Measurements from ENCODE around the gene SLC35B2.

Gene SLC35B2

DNA sequence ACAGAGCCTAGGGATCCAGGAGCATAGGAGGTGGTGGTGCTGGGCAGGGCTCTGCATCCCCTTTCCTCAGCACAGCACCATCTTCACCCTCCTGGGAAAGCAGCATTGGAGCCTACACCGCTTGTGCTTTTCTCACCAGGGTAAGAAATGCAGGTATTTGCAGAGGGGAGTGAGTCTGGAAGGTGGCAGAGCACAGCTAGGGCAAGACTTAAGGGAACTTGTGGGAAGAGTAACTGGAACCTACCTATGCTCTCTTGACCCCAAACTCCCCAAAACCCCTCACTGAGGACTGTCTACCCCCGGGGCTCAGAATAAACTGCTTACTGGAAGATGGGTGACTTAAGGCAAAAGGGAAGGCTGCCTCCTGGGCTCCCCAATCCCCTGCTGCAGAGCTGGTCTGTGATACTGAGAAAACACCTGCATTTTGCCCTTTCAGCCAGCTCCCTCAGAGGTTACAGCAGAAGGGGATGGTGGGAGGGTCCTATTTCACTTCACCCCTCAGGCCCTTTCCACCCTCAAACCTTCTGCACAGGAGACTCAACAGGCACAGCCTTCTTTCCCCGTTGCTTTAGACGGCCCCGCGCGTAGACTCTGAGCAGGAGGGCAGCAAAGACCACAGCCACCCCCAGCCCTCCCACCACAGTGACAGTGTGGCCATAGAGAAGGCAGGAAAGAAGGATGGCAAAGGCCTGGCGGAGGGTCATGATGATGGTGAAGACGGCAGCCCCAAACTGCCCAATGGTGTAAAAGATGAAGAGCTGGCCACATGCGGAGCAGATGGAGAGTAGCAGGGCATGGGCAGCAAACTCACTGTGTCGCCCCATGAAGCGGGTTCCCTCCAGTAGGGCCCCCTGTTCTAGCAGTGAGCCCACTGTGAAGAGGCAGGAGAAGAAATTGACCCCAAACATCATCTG lies 2.9 kb downstream of the SLC35B2 start:
- no peak for DNase-seq (ENCODE audit: low read depth)

DNA sequence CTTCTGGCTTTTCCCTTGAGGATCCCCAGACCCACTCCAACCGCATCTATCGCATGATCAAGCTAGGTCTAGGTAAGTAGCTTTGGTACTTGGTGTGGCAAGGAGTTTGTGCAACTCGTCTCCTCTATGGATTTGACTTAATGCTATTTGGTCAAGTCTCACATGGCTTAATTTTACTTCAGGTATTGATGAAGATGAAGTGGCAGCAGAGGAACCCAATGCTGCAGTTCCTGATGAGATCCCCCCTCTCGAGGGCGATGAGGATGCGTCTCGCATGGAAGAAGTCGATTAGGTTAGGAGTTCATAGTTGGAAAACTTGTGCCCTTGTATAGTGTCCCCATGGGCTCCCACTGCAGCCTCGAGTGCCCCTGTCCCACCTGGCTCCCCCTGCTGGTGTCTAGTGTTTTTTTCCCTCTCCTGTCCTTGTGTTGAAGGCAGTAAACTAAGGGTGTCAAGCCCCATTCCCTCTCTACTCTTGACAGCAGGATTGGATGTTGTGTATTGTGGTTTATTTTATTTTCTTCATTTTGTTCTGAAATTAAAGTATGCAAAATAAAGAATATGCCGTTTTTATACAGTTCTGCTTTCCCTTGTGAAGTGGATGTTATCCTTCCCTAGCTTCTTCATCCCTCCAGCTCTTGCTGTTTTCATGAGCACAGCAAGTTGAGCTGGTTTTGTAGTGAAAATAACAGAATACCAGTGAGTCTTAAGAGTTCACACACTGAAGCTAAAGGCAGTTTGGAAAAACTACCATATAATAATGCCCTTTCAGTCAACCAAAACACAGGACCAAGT lies 3.8 kb downstream of the SLC35B2 start:
- no peak for DNase-seq (ENCODE audit: low read depth)

DNA sequence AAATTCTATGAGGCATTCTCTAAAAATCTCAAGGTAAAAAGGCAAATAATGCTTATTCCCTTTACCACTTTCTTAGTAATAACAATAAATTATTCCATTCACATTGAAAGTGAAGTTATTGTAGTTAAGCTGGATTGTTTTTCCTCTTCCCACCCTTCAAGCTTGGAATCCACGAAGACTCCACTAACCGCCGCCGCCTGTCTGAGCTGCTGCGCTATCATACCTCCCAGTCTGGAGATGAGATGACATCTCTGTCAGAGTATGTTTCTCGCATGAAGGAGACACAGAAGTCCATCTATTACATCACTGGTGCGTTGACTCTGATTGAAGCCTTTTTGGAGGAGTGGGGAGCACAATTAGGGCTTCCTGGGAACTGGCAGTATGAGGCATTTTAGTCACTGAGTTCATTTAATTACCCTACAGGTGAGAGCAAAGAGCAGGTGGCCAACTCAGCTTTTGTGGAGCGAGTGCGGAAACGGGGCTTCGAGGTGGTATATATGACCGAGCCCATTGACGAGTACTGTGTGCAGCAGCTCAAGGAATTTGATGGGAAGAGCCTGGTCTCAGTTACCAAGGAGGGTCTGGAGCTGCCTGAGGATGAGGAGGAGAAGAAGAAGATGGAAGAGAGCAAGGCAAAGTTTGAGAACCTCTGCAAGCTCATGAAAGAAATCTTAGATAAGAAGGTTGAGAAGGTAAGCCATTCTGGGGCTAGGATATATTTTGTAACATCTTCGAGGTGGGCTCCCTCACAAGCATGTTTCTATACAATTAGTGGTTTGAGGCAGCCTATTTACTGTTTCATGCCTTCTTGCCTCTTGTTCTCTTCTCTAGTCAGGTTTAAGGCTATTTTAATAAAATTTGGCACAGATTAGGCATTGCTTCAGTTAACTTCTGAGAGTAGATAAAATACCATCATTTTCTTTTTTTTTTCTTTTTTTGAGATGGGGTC lies 5.5 kb downstream of the SLC35B2 start:
- no peak for DNase-seq (ENCODE audit: low read depth)

DNA sequence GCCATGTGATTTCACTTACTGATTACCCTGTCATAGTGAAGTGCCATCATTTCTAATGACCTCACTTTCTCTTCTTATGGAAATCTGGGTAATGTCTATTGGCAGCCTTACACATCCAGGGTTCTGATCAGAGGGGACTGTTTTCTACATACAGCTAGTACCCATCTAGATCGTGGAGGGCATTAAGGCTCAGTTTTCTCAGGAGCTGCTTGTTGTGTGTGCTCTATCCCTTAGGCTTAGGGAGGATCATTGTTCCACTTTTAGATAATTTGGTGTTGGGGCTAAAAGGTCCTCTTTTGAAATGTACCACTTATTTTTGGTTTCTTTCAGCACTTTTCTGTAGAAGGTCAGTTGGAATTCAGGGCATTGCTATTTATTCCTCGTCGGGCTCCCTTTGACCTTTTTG lies 6.6 kb downstream of the SLC35B2 start:
- no peak for DNase-seq (ENCODE audit: low read depth)

DNA sequence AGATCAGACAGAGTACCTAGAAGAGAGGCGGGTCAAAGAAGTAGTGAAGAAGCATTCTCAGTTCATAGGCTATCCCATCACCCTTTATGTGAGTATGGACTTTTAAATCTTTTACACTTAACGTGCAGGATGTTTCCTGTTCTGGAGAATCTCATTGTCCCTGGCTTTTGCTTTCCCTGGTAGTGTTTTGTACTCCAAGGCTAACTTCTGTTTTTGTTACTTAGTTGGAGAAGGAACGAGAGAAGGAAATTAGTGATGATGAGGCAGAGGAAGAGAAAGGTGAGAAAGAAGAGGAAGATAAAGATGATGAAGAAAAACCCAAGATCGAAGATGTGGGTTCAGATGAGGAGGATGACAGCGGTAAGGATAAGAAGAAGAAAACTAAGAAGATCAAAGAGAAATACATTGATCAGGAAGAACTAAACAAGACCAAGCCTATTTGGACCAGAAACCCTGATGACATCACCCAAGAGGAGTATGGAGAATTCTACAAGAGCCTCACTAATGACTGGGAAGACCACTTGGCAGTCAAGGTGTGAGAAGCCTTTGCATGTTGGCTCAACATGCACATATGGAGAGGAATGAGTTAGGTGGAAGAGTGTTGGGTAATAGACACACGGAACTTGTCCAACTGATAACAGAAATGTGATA lies 7.1 kb downstream of the SLC35B2 start:
- DNase-seq (ENCODE audit: low read depth), result no peak

DNA sequence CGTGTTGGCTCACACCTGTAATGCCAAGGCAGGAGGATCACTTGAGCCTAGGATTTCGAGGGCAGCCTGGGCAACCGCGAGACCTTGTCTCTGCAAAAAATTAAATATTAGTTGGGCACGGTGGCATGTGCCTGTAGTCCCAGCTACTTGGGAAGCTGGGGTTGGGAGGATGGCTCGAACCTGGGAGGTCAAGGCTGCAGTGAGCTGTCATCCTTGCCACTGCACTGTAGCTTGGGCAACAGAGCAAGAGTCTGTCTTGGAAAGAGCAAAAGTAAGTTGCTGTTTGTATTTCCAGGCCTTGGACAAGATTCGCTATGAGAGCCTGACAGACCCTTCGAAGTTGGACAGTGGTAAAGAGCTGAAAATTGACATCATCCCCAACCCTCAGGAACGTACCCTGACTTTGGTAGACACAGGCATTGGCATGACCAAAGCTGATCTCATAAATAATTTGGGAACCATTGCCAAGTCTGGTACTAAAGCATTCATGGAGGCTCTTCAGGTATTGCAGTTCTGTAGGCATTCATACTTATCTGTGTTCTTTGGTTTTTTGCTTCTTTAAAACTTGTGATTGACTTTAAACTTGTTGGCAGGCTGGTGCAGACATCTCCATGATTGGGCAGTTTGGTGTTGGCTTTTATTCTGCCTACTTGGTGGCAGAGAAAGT lies 8.1 kb downstream of the SLC35B2 start:
- no peak for DNase-seq (ENCODE audit: low read depth)

DNA sequence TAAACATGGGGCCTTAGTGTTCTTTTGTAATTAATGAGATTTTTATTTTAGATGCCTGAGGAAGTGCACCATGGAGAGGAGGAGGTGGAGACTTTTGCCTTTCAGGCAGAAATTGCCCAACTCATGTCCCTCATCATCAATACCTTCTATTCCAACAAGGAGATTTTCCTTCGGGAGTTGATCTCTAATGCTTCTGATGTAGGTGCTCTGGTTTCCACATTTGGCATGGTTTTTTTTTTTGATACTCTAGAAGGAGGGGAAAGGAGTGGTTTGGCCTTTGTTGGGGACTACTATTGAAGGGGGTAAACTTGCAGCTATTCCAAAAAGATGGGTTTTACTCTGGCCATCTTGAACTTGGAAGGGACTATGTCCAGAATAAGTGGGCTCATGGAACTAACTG lies 8.7 kb downstream of the SLC35B2 start:
- DNase-seq (ENCODE audit: low read depth), result no peak

DNA sequence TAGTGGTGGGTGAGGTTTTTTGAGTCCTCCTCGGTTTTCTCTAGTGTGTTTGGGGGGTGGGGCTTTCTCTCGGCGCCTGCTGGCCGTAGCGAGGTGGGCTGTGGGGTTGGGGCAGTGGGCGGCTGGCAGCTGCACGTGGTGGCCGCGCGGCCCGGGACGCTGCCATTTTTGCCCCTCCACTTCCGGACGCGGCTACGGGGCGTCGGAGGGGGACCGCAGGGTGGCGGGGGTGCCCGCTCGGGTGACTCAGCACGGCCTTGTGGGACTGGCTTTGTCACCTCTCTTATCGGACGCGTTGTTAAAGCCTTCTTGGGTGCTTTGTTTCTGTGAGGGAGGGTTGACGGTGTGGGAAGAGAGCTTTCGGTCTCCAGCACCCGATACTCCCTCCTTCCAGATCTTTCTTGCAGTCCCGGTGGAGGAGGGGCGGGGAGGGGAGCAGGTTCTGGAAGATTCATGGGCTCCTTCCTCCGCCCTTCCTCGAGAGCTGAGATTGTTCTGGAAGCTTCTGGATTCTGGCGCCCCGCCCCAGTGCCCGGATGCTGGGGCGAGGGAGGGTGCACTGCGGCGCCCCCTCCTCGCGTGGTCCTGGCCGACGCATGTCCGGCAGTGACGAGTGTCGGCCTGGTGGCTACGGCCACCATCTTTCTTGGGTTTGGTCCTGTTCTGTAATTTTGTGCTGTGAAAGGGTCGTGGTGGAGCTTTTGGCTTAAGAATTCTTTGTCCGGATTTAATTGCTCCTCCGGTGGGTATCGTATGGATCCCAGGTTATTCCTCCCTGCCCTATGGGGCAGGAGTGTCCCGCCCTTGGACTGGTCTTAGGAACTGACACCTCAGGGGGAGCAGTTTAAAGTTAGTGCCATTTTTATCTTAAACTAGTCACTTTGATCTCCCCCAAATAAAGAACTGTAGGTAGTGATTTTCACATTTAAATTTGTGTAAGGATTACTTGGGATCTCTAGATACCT lies 9.7 kb downstream of the SLC35B2 start:
- no peak for DNase-seq (ENCODE audit: low read depth)

DNA sequence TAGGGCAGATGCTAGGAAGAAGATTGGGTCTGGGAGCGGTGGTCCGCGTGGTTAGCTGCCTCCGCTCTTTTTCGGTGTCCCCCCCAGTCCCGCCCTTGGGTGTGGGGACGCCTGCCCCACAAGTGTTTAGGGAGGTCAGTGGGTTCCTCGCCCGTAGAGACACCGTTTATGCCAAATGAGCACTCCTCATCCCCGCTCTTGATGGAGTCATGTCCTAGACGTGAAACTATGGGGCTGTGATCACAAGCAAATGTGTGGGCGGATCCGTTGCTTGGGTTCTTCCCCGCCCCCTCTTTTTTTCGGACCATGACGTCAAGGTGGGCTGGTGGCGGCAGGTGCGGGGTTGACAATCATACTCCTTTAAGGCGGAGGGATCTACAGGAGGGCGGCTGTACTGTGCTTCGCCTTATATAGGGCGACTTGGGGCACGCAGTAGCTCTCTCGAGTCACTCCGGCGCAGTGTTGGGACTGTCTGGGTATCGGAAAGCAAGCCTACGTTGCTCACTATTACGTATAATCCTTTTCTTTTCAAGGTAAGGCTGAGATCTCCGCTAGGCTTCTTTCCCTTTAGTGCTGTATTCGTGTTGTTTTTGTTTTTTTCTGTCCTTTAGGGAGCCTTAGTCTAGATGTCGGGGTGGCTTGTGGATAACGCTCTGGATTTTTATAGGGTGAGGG lies 10.5 kb downstream of the SLC35B2 start, which contains the start of gene HSP90AB1:
HSP90AB1 (plus strand) TSS at position 439 of the 675 bp plus-strand sequence. CDS start 1,529 bp downstream, outside the sequence.
- peak; percentile 90 for DNase-seq (ENCODE audit: low read depth)

DNA sequence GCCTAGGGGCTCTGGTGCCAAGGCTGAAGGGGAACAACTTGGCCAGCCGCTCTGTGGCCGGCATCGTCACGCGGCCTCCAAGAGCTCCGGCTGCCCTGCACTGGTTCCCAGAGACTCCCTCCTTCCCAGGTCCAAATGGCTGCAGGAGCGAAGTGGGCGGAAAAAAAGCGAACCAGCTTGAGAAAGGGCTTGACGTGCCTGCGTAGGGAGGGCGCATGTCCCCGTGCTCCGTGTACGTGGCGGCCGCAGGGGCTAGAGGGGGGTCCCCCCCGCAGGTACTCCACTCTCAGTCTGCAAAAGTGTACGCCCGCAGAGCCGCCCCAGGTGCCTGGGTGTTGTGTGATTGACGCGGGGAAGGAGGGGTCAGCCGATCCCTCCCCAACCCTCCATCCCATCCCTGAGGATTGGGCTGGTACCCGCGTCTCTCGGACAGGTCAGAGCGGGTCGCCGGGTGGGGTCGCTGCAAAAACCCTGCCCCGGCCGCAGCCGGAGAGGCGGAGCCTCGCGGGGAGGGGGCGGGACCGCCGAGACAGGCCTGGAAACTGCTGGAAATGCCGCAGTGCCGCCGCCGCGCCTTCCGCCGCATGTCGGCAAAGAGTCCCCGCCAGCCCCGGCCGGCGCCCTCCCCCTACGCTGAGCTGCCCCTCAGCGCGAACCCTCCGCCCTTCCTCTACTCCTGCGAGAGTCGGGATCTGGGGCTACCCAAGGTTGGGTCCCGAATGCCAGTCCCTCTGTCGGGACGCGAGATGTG lies 11.2 kb downstream of the SLC35B2 start:
- DNase-seq (ENCODE audit: low read depth), result no peak

DNA sequence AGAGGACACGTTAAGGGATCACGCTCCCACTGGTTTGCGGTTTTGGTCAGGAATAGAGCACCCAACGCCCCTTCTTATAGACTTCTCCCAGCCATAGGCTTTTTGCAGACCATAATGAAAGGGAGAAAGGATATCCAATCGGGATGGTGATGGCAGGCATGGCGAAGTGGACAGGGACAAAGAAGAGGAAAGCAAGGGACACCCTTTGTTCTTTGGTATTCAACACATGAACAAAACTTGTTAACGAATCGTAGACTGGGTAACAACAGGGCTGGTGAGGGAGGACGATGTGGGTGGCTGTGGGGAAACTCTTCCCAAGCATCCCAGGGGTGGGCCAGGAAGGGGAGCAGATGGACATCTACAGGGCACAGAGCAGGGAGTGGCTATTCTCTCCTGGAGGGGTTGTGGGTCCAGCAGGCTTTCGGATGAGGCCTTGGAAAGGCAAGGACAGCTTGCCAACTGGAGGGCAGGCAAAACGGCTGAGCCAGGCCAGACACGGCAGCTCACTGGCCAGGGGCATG lies 11.9 kb downstream of the SLC35B2 start:
- no peak for DNase-seq (ENCODE audit: low read depth)

DNA sequence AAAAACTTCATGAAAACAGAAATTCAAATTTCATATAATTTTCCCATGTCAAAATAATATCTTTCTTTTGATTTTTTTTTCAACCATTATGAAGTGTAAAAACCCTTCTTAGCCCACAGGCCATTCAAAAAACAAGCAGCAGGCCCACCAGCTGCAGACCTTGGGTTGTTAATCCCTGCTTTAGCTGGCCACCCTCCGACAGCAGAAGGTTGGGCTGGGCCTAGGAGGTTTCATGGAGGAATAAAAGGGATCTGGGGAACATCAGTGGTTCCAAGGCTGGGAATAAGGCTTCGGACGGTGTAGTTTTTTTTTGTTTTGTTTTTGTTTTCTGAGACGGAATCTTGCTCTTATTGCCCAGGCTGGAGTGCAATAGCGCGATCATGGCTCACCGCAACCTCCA lies 14.0 kb downstream of the SLC35B2 start:
- no peak for DNase-seq (ENCODE audit: low read depth)

DNA sequence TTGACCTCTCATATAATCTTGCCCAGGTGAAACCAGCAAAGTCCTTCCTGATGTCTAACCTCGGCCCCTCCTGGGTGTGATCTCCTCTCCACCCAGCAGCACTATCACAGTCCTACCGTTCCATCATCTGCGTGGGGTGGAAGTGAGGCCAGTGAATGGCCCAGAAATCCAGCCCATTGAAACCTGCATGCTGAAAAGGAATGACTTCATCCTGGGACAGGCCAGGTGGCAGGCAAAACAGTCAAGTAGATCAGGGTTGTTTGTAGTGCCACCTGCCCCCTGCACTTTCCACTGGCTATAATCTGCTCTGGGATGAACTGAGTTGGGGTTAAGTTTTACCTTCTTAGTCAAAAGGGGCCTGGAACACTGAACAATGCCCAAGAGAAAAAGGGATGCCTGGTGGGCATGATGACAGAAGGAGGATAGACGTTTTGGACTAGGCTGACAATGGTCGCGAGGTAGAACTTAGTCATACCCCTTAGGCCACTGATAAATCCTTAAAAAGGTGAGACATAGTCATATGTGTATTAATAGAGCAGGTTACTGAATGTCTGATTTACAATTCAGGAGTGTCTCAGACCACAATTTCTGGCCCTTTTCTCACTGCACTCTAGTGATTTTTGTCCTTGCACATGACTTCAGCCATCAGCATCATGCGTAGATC lies 18.5 kb downstream of the SLC35B2 start:
- DNase-seq (ENCODE audit: low read depth), result no peak

DNA sequence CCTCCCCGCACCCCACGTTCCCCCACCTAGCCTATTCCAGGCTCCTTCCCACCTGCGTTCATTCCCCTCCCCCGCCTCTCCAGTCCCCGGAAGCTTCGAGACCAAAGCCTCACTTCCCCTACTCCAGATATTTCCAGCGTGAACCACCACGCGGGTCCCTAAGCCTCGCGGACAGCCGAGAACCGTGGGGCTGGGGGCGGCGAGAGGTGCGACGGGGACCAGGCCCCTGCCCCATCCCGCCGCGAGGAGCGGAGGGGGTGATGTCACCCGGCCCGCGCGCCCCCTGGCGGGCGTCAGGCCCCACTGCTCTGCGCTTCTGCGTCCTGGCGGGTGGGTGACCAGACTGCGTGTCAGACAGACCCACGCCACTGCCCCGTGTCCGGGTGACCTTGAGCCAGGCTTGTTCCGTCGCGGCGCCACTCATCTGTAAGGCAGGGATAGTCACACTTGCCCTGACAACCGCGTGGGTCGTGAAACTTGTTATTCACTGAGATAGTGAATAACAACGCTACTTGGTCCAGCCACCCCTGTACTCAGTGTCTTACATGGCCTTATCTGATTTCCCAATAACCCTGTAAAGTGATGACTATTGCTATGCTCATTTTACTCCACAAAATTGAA lies 19.4 kb downstream of the SLC35B2 start:
- no peak for DNase-seq (ENCODE audit: low read depth)

DNA sequence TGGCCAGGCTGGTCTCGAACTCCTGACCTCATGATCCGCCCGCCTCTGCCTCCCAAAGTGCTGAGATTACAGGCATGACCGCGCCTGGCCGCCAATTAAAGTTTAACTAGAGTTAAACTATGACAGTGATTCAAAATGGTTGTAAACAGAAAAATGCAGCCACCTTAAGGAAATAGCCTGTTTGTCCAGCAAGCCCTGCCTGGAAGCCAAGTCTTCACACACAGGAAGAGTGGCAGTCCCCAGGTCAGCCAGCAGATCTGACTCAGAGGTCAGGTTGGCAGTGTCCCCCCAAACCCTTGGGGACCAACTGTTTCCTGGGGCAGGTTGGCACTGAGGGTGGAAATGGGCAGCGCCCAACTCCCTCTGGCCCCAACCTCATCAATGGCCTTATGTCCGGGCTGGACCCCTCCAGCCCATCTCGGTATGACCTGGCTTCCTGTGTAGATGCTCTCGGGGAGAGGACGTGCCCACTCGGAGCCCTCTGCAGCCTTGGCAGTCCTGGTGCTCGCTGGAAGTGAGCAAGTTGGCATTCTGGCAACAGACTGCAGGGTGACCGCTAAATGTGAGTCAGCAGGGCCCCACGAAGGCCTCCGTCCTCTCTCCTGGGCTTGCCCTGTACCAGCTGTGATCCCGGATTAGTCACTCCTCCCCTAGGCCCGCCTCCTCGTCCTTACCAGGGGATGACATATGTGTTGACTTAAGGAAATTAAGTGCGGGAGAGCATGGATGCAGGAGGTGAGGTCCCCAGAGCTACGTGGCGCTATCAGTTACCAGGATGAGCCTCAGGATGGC lies 20.1 kb downstream of the SLC35B2 start:
- peak; percentile 96 for DNase-seq (ENCODE audit: low read depth)

DNA sequence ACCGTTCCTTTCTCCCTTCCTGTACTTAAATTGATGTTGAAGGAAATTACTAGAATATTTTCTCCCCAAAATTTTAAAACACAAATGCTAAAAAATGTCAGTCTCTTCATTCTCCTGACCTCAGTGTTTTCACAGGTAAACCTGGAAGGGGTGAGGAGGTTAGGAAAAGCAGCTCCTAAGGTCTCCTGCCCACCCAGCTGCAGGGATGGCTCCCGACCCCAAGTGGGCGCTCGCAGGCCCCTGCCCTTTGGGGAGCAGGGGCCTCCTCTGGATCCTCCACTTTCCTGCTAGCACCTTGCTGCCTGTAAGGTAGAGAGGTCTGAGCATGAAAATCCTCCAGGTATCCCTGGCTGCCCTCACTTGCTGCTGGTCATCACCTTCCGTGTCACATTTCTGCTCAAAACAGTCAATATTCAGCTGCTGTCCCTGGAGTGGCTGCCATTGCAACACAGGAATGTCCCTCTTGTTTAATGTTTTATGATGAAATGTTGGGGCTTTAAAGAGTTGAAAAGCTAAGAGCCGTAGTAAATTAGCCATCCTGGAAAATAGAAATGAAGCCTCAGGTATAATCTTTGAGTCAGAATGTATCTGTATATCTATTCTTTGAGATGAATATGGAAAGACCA lies 21.3 kb downstream of the SLC35B2 start:
- DNase-seq (ENCODE audit: low read depth), result no peak
